HepG2 (cell line): ENCODE results near the gene KLF6. TPM values are rescaled to one million over a fixed set of nuclear protein-coding genes. Genes with fewer than 3 reads are reported as not detected.

Experiments used
- EHMT2 ChIP-seq: fragments of 200-600 bp; sonication (generic); IDR thresholded peaks from 2 replicates; pipeline ENCODE4 v1.7.0; 2017; ENCODE audit warnings: antibody characterized with exemption, low read depth, low read length, borderline replicate concordance
- FOXP4 ChIP-seq: sonication (generic); formaldehyde crosslinking; IDR thresholded peaks from 2 replicates; pipeline ENCODE4 v1.4.0; 2020; ENCODE audit warnings: missing genetic modification reagents
- GATAD2A ChIP-seq: IDR thresholded peaks from 2 replicates; pipeline ENCODE4 v1.6.1; 2016
- HDAC1 ChIP-seq: sonication (generic); formaldehyde crosslinking; IDR thresholded peaks from 2 replicates; pipeline ENCODE4 v1.5.1; 2020; ENCODE audit warnings: mild to moderate bottlenecking, missing genetic modification reagents
- HHEX ChIP-seq: IDR thresholded peaks from 2 replicates; pipeline ENCODE4 v1.6.1; 2016; ENCODE audit warnings: control low read depth
- KIAA2018 ChIP-seq: sonication (generic); formaldehyde crosslinking; IDR thresholded peaks from 2 replicates; pipeline ENCODE4 v1.5.0; 2020; ENCODE audit warnings: mild to moderate bottlenecking, missing genetic modification reagents, borderline replicate concordance
- PHB2 ChIP-seq: fragments of 450-650 bp; IDR thresholded peaks from 2 replicates; pipeline ENCODE4 v1.6.1; 2018; ENCODE audit not compliant: partially characterized antibody
- THYN1 ChIP-seq: sonication (generic); formaldehyde crosslinking; IDR thresholded peaks from 2 replicates; pipeline ENCODE4 v1.8.1; 2023; ENCODE audit warnings: low read depth, mild to moderate bottlenecking, moderate library complexity, missing genetic modification reagents, borderline replicate concordance
- ZNF207 ChIP-seq: fragments of 450-650 bp; IDR thresholded peaks from 2 replicates; pipeline ENCODE4 v1.6.1; 2016; ENCODE audit warnings: antibody characterized with exemption, borderline replicate concordance
- ZNF33B ChIP-seq: sonication (generic); formaldehyde crosslinking; IDR thresholded peaks from 2 replicates; pipeline ENCODE4 v1.5.1; 2020; ENCODE audit warnings: mild to moderate bottlenecking, missing genetic modification reagents
- ZNF407 ChIP-seq: sonication (generic); formaldehyde crosslinking; IDR thresholded peaks from one replicate; pipeline ENCODE4 v1.5.1; 2020; ENCODE audit warnings: mild to moderate bottlenecking, missing genetic modification reagents; ENCODE audit errors: not compliant biosample characterization
- ZNF530 ChIP-seq: sonication (generic); formaldehyde crosslinking; IDR thresholded peaks from 2 replicates; pipeline ENCODE4 v1.5.0; 2020; ENCODE audit warnings: low read depth, mild to moderate bottlenecking, missing genetic modification reagents
- polyA plus RNA-seq, 8 experiments: library from polyadenylated mRNA; depleted of rRNA in 3 of 8; stranded (reverse) in 7 of 8; unstranded in 1 of 8; fragments of >200 nt; fragmentation: Illumina TruSeq in 4 of 8; extraction: Trizol in 4 of 8; gene quantifications; 2 replicates each; pipeline versions ENCODE4 v1.2.1 to v1.2.3, GENCODE V29; 2011 to 2016; ENCODE audit warnings: low read depth in 4 of 8, missing spikeins in 1 of 8, mixed read lengths in 1 of 8; ENCODE audit not compliant: insufficient read depth in 1 of 8
- total RNA-seq, 5 experiments: library from RNA; depleted of rRNA; stranded (reverse); fragments of >200 nt; fragmentation: Illumina TruSeq; extraction: Trizol; gene quantifications; 2 replicates each; pipeline ENCODE4 v1.2.3, GENCODE V29; 2016; ENCODE audit warnings: low read depth in 1 of 5

The KLF6 gene
- total and polyA plus RNA-seq, 2 of the 13 experiments (the other 11 are each of a cell fraction or from before 2014, with no cell fraction given), result 27.0 to 71.9 TPM

GRCh38 chr10:3825244-3825643 is 40.2 kb upstream of the KLF6 start (continued):
- TF ChIP-seq PHB2, result no peak
- TF ChIP-seq HDAC1, result 0 out of 2 replicates have a peak, but pooled peaks have one; percentile 13
- TF ChIP-seq EHMT2, result no peak
- no peak for TF ChIP-seq ZNF33B (CRISPR knock-in tag)
- no peak for TF ChIP-seq THYN1 (CRISPR knock-in tag)
- no peak for TF ChIP-seq ZNF407 (CRISPR knock-in tag)
- TF ChIP-seq FOXP4, result peak; percentile 74
- TF ChIP-seq GATAD2A (CRISPR knock-in tag), result peak; percentile 81
- TF ChIP-seq ZNF207, result no peak
- no peak for TF ChIP-seq HHEX (CRISPR knock-in tag)
- TF ChIP-seq ZNF530 (CRISPR knock-in tag), result no peak
- TF ChIP-seq KIAA2018 (CRISPR knock-in tag), result no peak
